Fibroblast of peridontal ligament (primary cell): Measurements from ENCODE around the gene KDM6B.

Experiments used
- DNase-seq: peaks from one replicate; pipeline ENCODE4 v3.0.0-alpha.2; 2010; ENCODE audit errors: extremely low read depth

The KDM6B gene

DNA sequence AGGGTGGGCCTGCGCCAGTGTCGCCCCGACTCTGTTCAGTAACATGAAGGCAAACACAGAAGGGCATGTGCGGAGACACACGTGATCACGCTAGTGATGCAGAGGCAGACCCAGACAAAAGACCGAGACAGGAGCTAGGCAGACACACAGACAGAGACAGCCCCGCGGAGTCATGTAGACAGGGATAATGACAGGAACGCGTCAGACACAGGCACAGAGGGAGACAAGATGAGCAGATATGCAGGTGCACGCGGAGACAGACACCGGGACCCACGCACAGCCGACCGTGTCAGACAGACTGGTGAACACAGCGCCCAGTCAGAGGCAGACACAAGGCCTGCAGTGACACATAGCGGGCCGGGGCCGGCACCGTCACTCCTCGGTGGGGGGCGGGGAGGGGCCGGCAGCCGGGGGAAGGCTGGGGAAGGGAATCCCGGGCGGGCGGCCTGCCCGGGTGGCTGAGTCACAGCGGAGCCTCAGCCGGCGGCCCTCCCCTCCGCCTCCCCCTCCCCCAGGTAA lies 7.4 kb downstream of the KDM6B start:
- peak; percentile 80 for DNase-seq

DNA sequence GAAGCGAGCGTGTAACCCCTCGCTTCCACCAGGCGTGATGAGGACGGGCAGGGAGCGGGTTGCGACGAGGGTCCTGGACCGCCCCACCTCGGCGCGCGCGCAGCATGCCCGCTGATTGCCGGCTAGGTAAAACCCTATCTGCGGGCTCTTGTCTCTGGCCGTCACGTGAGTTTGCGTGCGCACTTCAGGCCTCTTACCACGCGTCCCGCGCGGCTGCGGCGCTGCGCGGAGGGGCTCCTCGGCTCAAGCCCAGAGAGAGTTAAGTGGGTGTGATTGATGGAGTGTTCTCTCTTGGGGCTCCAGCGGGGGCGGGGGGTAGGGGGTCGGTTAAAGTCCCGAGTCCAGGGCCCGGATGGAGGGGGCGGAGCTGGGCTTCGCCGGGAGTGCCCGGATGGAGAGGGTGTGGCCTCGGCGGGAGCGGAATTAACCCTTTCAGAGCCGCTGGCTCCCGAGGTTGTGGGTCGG lies 7.9 kb downstream of the KDM6B start:
- peak; percentile 84 for DNase-seq

DNA sequence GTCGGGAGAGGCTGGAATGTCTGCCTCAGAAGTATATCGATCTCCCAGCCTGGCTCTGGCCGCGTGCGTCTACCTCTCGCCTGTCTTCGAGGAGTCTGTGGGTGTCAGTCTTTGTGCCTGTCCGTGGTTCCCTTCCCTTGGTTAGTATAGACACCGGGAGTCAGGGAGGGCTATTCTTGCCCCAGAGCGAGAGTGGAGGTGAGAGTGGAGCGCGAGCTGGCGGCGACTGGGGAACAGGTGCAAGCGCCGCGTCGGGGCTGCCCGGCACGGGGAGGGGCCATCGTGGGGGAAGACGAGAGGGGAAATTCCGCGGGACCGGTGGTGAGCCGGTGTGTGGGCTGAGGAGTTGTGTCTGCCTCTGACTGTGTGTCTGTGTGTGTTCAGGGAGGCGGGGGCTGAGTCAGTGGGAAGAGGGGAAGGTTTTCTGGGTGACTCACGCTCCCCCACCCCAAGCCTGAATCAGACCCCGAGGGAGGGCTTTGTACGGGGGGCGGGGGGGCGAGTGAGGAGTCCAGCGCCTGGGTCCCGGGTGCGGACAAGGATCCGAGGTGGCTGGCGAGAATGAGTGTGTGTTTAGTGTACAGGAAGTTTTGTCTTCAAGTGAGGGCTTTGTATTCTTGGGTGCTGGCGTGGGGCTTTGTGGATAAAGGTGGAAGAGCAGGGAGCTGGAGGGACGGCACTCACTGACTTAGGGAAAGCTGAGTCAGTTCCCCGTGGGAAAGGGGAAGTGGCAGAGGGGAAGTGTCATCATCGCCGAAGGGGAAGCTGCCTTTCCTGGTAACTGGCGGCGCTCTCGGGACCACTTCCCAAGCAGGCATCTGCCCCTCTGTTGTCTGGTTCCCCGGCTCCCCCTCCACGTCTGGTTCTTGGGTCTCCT lies 8.6 kb downstream of the KDM6B start:
- peak; percentile 77 for DNase-seq

DNA sequence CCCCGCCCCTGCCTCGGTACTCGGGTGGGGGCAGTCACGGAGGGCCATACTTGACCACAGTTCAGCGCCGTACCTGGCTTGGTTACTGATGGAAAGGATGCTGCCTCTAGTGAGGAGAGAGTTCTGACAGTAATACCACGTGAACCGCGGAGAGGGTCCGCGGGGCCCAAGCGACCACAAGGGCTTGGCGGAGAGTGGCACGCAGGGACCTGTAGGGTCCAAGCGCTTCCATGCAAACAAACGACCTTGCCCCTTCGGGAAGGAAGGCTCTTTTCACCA lies 9.2 kb downstream of the KDM6B start:
- no peak for DNase-seq

DNA sequence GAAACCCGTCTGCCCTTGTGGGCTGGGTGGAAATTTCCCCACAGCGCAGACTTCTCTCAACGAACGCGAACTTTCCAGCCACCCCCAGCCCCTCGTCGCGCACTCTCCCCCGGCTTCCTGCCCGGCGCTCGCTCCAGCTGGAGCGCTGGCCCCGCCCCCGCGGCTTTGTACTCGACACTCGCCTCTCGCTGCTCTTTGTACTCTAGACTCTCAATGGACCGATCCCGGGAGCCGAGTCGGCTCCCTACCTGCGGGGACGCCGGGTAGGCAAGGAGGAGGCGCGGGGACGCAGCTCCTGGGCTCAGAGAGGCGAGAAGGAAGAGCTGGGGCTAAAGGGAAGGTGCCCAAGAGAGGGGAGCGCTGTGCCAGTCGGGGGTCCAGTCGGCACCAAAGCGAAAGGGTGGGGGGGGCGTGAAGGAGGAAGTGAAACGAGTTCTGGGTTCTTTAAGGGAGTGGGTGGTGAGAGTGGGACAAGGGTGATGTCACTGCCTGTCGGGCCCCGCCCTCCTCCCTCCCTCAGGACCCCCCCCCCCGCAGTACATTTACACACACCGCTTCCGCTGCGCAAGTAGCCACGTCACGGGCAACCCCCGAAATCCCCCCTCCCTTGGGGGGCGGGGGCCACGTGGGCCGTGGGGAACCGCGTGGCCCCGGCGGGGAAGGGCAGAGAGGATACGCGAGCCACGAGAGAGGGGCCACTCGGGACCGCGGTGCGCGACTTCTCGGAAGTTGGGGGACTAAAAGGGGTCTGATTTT lies 9.7 kb downstream of the KDM6B start:
- DNase-seq, result peak; percentile 74

DNA sequence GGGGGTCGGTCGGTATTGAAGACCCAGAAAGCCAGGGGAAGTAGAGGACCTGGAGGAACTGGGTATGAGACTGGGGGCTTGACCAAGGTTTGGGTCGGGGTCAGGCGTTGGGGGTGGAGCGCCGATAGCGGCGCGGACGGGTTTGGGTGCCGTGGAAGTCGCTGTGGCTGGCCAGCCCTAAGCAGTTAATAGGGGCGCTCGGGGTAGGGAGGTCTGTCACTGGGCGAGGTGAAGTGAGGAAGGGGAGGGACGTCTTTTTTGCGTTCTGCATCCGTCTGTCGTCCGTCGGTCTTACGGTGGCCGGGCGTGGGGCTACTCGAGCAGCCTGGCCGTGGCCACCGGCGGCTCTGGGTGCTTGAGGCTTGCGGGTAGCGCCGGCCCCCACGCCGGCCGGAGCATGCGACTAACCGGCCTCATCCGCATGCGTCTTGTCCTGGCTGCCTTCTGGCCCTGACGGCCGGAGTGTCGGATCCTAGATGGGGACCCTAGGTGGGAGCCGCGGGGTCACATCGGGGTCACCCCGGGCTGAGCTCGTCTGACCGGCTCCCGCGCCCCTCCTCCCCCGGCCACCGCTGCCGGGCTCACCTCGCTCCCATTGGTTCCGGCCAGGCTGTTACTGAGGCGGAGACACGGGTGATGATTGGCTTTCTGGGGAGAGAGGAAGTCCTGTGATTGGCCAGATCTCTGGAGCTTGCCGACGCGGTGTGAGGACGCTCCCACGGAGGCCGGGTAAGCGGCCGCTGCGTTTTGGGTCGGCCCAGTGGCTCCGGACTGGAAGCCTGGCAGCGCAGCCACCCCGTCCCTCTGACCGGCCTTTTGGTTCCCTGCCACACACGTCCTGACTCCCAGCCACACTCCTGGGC lies 10.5 kb downstream of the KDM6B start:
- peak; percentile 94 for DNase-seq

DNA sequence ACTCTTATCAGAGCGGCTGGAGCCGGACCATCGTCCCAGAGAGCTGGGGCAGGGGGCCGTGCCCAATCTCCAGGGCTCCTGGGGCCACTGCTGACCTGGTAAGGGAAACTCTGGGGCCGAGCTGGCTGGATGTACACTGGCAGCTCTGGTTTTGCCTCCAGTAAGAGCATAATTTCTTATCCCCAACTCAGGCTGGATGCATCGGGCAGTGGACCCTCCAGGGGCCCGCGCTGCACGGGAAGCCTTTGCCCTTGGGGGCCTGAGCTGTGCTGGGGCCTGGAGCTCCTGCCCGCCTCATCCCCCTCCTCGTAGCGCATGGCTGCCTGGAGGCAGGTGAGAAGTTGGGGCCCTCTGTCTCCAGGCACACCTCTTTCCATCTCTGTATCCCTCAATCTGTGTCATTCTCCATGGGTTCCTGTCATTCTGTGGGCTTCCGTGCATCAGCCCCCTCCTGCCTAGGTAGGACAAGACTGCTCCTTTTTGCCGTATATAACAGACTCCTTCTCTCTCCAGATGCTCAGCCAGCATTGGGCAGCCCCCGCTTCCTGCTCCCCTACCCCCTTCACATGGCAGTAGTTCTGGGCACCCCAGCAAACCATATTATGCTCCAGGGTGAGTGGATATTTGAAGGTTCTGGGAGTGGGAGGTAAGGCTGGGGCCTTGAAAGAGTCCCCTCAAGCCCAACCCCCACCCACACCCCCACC lies 11.5 kb downstream of the KDM6B start:
- DNase-seq, result no peak

DNA sequence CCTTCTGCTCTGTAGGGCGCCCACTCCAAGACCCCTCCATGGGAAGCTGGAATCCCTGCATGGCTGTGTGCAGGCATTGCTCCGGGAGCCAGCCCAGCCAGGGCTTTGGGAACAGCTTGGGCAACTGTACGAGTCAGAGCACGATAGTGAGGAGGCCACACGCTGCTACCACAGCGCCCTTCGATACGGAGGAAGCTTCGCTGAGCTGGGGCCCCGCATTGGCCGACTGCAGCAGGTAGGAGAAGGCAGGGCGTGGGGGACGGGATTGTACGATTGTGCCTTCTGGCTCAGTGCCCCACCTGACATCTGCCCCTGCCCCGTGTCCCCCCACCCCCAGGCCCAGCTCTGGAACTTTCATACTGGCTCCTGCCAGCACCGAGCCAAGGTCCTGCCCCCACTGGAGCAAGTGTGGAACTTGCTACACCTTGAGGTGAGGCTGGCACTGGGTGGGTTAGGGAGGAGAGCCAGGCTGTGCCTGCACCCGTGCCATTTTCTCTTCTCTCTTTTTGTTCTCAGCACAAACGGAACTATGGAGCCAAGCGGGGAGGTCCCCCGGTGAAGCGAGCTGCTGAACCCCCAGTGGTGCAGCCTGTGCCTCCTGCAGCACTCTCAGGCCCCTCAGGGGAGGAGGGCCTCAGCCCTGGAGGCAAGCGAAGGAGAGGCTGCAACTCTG lies 12.2 kb downstream of the KDM6B start:
- DNase-seq, result no peak

DNA sequence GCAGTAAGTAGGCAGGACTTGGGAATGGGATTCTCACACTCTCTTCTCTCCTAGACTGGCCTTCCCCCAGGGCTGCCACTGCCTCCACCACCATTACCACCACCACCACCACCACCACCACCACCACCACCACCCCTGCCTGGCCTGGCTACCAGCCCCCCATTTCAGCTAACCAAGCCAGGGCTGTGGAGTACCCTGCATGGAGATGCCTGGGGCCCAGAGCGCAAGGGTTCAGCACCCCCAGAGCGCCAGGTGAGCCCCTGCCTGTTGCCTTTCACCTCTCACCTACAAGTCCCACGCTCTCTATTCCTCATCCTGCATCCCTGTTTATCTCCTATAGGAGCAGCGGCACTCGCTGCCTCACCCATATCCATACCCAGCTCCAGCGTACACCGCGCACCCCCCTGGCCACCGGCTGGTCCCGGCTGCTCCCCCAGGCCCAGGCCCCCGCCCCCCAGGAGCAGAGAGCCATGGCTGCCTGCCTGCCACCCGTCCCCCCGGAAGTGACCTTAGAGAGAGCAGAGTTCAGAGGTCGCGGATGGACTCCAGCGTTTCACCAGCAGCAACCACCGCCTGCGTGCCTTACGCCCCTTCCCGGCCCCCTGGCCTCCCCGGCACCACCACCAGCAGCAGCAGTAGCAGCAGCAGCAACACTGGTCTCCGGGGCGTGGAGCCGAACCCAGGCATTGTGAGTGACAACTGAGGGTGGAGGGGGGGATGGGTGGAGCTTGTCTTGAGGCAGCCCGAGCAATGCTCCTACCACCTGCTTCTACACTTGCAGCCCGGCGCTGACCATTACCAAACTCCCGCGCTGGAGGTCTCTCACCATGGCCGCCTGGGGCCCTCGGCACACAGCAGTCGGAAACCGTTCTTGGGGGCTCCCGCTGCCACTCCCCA lies 13.0 kb downstream of the KDM6B start:
- DNase-seq, result no peak

DNA sequence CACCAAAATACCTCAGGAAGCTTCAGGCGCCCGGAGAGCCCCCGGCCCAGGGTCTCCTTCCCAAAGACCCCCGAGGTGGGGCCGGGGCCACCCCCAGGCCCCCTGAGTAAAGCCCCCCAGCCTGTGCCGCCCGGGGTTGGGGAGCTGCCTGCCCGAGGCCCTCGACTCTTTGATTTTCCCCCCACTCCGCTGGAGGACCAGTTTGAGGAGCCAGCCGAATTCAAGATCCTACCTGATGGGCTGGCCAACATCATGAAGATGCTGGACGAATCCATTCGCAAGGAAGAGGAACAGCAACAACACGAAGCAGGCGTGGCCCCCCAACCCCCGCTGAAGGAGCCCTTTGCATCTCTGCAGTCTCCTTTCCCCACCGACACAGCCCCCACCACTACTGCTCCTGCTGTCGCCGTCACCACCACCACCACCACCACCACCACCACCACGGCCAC lies 14.1 kb downstream of the KDM6B start:
- no peak for DNase-seq

DNA sequence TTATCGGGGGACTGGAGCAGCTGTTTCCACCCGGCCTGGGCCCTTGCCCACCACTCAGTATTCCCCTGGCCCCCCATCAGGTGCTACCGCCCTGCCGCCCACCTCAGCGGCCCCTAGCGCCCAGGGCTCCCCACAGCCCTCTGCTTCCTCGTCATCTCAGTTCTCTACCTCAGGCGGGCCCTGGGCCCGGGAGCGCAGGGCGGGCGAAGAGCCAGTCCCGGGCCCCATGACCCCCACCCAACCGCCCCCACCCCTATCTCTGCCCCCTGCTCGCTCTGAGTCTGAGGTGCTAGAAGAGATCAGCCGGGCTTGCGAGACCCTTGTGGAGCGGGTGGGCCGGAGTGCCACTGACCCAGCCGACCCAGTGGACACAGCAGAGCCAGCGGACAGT lies 14.7 kb downstream of the KDM6B start:
- no peak for DNase-seq

DNA sequence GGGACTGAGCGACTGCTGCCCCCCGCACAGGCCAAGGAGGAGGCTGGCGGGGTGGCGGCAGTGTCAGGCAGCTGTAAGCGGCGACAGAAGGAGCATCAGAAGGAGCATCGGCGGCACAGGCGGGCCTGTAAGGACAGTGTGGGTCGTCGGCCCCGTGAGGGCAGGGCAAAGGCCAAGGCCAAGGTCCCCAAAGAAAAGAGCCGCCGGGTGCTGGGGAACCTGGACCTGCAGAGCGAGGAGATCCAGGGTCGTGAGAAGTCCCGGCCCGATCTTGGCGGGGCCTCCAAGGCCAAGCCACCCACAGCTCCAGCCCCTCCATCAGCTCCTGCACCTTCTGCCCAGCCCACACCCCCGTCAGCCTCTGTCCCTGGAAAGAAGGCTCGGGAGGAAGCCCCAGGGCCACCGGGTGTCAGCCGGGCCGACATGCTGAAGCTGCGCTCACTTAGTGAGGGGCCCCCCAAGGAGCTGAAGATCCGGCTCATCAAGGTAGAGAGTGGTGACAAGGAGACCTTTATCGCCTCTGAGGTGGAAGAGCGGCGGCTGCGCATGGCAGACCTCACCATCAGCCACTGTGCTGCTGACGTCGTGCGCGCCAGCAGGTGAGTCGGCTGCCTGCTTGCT lies 15.2 kb downstream of the KDM6B start:
- DNase-seq, result no peak

DNA sequence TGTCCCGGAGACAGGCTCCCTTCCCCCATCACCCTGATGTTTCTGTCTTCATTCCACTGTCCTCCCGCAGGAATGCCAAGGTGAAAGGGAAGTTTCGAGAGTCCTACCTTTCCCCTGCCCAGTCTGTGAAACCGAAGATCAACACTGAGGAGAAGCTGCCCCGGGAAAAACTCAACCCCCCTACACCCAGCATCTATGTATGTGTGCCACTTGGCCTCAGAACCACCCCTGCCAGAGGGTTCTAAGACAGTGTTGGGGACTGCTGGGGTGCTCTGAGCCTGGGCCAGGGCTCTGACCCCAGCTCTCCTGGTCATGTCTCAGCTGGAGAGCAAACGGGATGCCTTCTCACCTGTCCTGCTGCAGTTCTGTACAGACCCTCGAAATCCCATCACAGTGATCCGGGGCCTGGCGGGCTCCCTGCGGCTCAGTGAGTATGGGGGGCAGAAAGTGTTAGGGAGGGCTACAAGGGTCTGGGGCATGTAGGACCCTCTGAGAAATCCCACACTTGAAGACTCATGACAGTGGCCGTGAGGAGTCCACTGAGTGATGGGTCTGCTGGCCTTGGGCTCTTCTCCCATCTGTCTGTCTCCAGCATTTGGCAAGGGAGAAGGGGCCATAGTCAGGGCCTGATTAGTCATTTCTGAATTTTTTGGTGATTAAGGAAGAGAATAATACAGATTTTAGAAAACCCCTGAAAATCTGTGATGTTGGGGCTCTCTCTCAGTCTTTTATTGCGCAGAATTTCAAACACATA lies 15.9 kb downstream of the KDM6B start:
- no peak for DNase-seq

DNA sequence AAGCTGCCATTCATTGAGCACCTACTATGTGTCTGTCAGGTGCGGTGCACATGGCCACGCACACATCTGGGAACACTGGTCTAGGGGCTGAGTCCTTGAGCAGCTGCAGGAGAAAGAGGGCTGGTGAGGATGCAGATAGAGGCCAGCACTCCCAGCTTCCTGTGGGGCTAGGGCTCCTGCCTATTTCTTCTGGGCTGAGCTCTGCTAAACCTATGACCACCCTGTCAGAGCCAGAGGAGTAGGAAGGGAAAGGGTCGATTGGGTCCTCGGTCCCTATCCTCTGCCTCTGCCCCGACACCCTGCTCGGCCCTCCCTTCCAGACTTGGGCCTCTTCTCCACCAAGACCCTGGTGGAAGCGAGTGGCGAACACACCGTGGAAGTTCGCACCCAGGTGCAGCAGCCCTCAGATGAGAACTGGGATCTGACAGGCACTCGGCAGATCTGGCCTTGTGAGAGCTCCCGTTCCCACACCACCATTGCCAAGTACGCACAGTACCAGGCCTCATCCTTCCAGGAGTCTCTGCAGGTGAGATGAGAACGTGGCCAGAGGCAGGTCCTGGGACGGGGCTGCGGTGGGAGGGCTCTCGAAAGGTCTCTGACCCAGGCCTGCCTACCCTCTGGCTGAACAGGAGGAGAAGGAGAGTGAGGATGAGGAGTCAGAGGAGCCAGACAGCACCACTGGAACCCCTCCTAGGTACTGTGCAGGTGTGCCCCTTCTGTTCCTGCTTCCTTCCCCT lies 16.9 kb downstream of the KDM6B start:
- no peak for DNase-seq

DNA sequence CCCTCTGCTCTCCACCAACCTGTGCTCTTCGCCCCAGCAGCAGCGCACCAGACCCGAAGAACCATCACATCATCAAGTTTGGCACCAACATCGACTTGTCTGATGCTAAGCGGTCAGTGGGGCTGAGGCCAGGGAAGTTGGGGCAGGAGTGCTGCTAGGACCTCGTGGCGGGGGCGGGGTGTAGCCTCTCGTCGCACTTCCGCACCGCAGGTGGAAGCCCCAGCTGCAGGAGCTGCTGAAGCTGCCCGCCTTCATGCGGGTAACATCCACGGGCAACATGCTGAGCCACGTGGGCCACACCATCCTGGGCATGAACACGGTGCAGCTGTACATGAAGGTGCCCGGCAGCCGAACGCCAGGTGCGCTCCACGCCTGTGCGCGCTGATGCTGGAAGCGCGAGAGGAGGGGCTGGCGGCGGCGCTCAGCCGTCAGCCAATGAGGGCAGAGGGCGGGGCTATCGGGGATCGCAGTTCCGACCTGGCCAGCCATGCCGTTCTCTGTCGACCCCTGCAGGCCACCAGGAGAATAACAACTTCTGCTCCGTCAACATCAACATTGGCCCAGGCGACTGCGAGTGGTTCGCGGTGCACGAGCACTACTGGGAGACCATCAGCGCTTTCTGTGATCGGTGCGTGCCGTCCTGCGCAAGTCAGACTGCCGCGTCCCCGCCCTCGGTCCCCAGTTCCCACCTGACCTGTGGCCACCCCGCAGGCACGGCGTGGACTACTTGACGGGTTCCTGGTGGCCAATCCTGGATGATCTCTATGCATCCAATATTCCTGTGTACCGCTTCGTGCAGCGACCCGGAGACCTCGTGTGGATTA lies 17.6 kb downstream of the KDM6B start:
- peak; percentile 77 for DNase-seq

DNA sequence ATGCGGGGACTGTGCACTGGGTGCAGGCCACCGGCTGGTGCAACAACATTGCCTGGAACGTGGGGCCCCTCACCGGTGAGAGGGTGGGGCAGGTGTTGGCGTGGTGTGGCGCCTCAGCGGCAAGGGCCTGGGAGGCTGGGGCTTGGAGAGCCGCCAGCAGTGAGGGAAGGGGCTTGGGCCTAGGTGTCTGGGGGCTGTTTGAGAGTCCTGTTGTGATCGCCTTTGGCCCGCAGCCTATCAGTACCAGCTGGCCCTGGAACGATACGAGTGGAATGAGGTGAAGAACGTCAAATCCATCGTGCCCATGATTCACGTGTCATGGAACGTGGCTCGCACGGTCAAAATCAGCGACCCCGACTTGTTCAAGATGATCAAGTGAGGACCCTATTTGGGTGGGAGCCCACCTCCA lies 18.2 kb downstream of the KDM6B start:
- DNase-seq, result no peak
